ENCODE data around the gene GAREM2. TPM values are rescaled to one million over a fixed set of nuclear protein-coding genes. Genes with fewer than 3 reads are reported as not detected.

GAREM2 gene
- total RNA-seq, 1 experiment from 2014 or later: 2.8 TPM

- Histone ChIP-seq H3K36me3 (ENCODE audit: insufficient read depth, low read length, poor library complexity, severe bottlenecking) (no peaks in the 10 kb centered on the region), H3K4me3 (ENCODE audit: low read depth, low read length, poor library complexity, severe bottlenecking) (no peak overlapping the region), H3K27me3 (replicated peaks; ENCODE audit: insufficient read depth, low read depth, low read length, poor library complexity) (no peaks in the 10 kb centered on the region), H3K4me1 (ENCODE audit: insufficient read depth, low read length, poor library complexity, severe bottlenecking) (peaks cover 5% of the 10 kb centered on the region), H3K27ac (ENCODE audit: low read depth, low read length, poor library complexity, severe bottlenecking) (no peak overlapping the region), H3K9me3 (ENCODE audit: low read depth, low read length, poor library complexity, severe bottlenecking) (no peaks in the 10 kb centered on the region)
- no peak for DNase-seq (ENCODE audit: low spot score)
- no peak for TF ChIP-seq CTCF (conservative IDR thresholded peaks at IDR 0.05; ENCODE audit: low read depth, low read length)
- no peak for TF ChIP-seq EZH2 (IDR thresholded peaks at IDR 0.05; ENCODE audit: borderline replicate concordance, low read depth, low read length, poor library complexity, severe bottlenecking)
- intact Hi-C loops (cut with micrococcal nuclease; ENCODE audit: unreplicated experiment): no loop called here
- CTCF ChIA-PET: no interaction called here
- POLR2A ChIA-PET (ENCODE audit: low non-redundant PET): no interaction called here
- no TSS peak for BruUV-seq (replicated peaks)
Measured at GRCh38 chr2:26177122-26177521, 4.2 kb downstream of the GAREM2 start.

- CTCF ChIA-PET: no interaction called here
- intact Hi-C loops (cut with micrococcal nuclease; ENCODE audit: unreplicated experiment): no loop called here
- no peaks in the 10 kb centered on the region for H3K9me3 ChIP-seq (ENCODE audit: low read depth, low read length, poor library complexity, severe bottlenecking)
- POLR2A ChIA-PET (ENCODE audit: low non-redundant PET): no interaction called here
- H3K27ac ChIP-seq (ENCODE audit: low read depth, low read length, poor library complexity, severe bottlenecking): no peak overlapping the region
- no peaks in the 10 kb centered on the region for H3K36me3 ChIP-seq (ENCODE audit: insufficient read depth, low read length, poor library complexity, severe bottlenecking)
- no peak for TF ChIP-seq CTCF (conservative IDR thresholded peaks at IDR 0.05; ENCODE audit: low read depth, low read length)
- TF ChIP-seq EZH2 (IDR thresholded peaks at IDR 0.05; ENCODE audit: borderline replicate concordance, low read depth, low read length, poor library complexity, severe bottlenecking): no peak
- peaks cover 5% of the 10 kb centered on the region for H3K4me1 ChIP-seq (ENCODE audit: insufficient read depth, low read length, poor library complexity, severe bottlenecking)
- no TSS peak for BruUV-seq (replicated peaks)
- no peaks in the 10 kb centered on the region for H3K27me3 ChIP-seq (replicated peaks; ENCODE audit: insufficient read depth, low read depth, low read length, poor library complexity)
- no peak overlapping the region for H3K4me3 ChIP-seq (ENCODE audit: low read depth, low read length, poor library complexity, severe bottlenecking)
- DNase-seq (ENCODE audit: low spot score): no peak
Measured at GRCh38 chr2:26178246-26178645, 5.4 kb downstream of the GAREM2 start.

GRCh38 chr2:26178746-26179436 is 6.0 kb downstream of the GAREM2 start:
- Histone ChIP-seq H3K4me1 (ENCODE audit: insufficient read depth, low read length, poor library complexity, severe bottlenecking) (peaks cover 5% of the 10 kb centered on the region), H3K9me3 (ENCODE audit: low read depth, low read length, poor library complexity, severe bottlenecking) (no peaks in the 10 kb centered on the region), H3K36me3 (ENCODE audit: insufficient read depth, low read length, poor library complexity, severe bottlenecking) (no peaks in the 10 kb centered on the region), H3K4me3 (ENCODE audit: low read depth, low read length, poor library complexity, severe bottlenecking) (peak overlapping the region; percentile 26), H3K27me3 (replicated peaks; ENCODE audit: insufficient read depth, low read depth, low read length, poor library complexity) (no peaks in the 10 kb centered on the region), H3K27ac (ENCODE audit: low read depth, low read length, poor library complexity, severe bottlenecking) (no peak overlapping the region)
- POLR2A ChIA-PET (ENCODE audit: low non-redundant PET): no interaction called here
- intact Hi-C loops (cut with micrococcal nuclease; ENCODE audit: unreplicated experiment): no loop called here
- CTCF ChIA-PET: no interaction called here
- no peak for TF ChIP-seq CTCF (conservative IDR thresholded peaks at IDR 0.05; ENCODE audit: low read depth, low read length)
- no peak for TF ChIP-seq EZH2 (IDR thresholded peaks at IDR 0.05; ENCODE audit: borderline replicate concordance, low read depth, low read length, poor library complexity, severe bottlenecking)
- no TSS peak for BruUV-seq (replicated peaks)
- DNase-seq (ENCODE audit: low spot score): no peak

All from A673 (cell line).